HG02885 (cell line): ENCODE results near the gene NAV2.

Experiments
- ATAC-seq: cut with Tn5 transposase; IDR thresholded peaks from one replicate; pipeline ENCODE4 v1.9.1; 2021; ENCODE audit warnings: mild to moderate bottlenecking; ENCODE audit not compliant: unreplicated experiment, poor library complexity

The NAV2 gene

GRCh38 chr11:19933801-19934488 is 221.3 kb downstream of the NAV2 start:
- ATAC-seq = no peak

DNA sequence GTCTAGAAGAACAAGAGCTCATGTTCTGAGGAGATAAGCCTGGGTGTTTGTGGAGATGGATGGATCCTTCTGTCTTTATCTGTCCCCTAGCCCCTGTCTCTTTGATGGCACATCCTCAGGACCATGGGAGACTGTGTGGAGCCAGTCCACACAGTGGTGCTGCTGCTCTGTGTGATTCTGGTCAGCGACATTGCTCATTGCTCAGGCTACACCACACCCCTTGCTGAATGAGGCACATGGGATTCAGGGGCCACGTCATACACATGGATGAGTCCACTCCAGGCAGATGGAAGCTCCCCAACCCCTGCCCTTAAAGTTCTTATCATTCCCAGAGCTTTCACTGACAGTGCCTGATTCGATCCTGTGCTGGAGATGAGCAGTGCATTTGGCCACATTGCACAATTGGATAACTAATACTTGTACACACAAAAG is 222.2 kb downstream of the NAV2 start:
- no peak for ATAC-seq

GRCh38 chr11:19935507-19935906 is 222.9 kb downstream of the NAV2 start:
- ATAC-seq = no peak

GRCh38 chr11:19936461-19936860 is 223.8 kb downstream of the NAV2 start:
- no peak for ATAC-seq

- peak; percentile 74 for ATAC-seq
Observed at GRCh38 chr11:19938169-19938856, 225.7 kb downstream of the NAV2 start.

DNA sequence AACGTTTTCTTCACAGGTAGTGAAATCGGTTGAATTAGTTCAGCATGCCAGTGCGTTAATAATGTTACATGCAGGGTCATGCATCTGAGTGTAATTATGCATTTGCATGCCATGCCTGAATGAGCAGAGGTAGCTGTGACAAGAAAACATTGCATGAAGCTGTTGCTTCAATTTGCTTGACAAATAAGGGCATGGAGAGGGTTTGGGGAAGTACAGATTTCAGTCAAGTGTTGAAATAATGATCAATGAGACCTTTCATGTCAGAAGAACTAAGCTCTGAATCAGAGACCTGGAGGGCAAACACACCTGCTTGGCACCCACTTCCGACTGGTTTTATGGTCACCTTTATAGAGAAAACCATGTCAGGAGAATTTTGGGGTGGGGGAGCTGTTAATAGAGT is 226.2 kb downstream of the NAV2 start:
- ATAC-seq = peak; percentile 39

DNA sequence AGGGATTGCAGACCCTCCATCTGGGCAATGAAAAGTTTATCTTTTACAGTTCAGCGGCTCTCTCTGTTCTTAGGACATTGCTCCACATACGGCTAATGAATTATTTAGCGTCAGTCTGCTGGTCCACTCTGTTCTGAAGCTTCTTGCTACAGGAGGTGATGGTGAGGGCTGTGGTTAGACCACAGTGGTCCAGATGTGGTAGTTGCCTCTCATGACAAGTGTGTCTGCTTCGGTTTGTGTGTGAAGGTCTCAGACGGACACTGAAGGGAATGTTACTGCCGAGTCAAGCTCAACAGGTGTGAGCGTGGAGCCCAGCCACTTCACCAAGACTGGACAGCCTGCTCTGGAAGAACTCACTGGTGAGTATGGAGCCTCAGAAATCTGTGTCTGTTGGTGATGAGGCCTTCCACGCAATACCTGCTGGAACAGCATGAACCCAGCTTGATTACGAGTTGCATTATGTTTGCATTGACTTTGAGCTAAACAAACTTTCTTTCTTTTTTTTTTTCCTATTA is 226.8 kb downstream of the NAV2 start:
- no peak for ATAC-seq

DNA sequence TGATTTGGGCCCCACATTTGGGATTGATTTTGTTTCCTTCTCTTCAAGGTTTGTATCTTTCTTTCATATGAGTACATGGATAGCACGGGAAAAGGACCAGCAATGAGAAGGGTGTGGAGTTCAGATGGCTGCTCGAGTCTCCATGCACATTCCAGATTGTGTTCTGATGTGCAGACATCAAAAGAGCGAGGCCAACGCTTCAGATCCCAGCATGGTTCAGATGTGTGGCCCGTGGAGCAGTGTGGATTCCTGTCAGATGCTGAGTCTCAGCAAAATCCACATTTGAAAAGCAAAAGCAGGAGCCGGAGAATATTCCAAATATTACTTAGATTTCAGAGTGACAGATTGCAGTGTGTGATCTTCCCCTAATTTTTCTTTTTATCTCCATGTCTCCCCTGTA is 228.2 kb downstream of the NAV2 start:
- no peak for ATAC-seq

GRCh38 chr11:19946681-19947080 is 234.0 kb downstream of the NAV2 start:
- ATAC-seq = no peak

- ATAC-seq = no peak
Observed at GRCh38 chr11:19947537-19948114, 235.0 kb downstream of the NAV2 start.

DNA sequence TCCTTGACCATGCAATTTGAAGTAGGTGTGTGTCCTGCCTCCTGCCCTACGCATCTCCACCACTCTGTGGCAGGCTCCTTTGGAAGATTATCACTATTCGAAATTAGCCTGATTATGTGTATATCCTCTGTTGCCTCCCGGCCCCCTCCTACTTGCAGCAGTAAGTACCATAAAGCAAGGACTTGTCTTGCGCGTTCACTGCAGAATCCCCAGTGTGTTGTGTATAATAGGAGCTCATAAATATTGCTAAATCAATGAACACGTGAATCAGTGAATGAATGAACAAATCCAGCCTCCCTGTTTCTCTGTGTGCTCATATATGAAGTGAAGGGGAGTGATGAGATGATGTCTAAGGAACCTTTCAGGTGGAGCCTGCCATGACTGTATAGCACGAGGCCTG is 237.0 kb downstream of the NAV2 start:
- ATAC-seq = no peak

GRCh38 chr11:19951558-19952115 is 239.0 kb downstream of the NAV2 start:
- peak; percentile 86 for ATAC-seq

DNA sequence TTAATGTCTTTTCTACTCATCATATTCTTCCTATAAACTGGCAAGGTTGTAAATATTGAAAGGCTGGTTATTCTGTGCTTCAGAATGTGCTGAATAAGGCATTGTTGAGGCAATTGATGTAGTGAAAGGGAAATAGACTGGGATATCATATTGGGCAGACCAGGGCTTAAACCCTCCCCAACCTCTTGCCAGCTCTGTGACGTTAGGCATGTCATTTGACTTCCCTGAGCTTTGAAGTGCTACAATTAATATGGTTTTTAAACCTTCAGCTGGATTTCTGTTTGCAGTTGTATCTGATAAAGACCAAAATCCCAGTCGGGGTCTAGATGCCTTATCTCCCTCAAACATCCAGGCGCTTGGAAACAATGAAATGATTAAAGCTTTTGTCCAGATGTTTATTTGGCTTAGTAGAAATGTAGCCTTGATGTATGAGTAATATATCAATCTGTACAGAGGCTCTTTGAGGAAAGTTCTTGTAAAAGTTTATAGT is 239.5 kb downstream of the NAV2 start:
- ATAC-seq = peak; percentile 5

- ATAC-seq = no peak
Observed at GRCh38 chr11:19952911-19953310, 240.3 kb downstream of the NAV2 start.

DNA sequence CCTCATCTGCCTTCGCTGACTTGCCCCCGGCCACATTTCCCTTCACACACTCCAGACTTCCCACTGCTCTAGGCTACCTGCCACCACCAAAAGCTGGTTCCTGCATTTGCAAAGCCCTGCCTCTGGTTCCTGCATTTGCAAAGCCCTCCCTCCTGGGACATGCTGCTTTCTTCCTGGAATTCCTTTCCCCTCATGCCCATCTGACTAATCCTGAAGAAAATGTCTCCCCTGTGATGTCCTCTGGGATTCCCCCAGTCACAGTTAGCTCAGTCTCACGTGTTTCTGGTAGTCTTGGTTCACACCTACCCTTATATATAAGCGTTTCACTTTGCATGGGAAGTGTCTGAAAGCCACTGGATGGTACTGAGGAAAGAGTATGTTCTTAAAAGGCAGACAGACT is 240.7 kb downstream of the NAV2 start:
- no peak for ATAC-seq

GRCh38 chr11:19953909-19954308 is 241.3 kb downstream of the NAV2 start:
- ATAC-seq = no peak

DNA sequence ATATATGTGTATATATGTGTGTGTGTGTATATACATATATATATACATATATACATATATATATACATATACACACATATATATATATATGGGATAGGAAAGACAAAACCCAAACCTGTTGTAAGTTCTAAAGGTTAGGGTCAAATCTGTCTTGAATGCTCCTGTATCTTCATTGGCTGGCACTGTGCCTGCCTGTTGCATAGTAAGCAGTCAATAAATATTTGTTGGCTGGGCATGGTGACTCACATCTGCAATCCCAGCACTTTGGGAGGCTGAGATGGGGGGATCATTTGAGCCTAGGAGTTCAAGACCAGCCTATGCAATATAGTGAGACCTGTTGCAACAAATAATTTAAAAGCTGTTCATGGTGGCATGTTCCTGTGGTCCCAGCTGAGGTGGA is 242.3 kb downstream of the NAV2 start:
- ATAC-seq = no peak

DNA sequence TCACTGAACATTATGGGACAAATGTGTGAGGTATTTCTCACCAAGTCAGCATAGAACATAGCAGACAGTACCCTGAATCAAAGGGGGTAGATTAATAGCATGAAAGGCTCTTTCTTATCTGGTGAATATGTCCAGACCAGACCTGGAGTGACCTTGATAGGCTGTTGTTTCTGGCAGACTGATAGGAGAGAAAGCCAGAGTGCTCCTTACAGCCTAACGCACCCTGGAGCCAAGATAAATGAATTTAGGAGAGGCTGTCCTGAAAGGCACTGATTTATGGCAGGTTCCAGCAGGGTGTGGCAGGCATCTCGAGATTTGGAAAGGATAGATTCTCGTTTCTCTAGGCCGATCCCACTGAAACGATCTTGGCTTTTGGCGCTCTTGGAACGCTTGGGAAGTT is 243.0 kb downstream of the NAV2 start:
- no peak for ATAC-seq

DNA sequence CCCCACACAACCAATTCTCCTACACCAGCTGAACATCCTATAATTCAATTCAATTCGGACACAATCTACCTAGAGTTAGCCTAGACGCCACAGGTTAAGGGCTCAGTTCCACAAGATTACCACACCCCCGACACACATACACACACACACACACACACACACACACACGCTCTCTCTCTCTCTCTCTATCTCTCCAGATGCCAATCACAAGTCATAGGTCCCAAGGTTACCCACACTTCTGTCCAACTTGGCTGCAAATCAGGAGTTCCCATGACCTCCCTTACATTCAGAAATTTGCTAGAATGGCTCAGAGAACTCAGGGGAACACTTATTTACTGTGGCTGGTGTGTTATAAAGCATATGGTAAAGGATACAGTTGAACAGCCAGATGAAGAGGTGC is 243.6 kb downstream of the NAV2 start:
- no peak for ATAC-seq

GRCh38 chr11:19957294-19957943 is 244.8 kb downstream of the NAV2 start:
- ATAC-seq = no peak

- ATAC-seq = no peak
Observed at GRCh38 chr11:19958204-19958603, 245.6 kb downstream of the NAV2 start.
